ENCODE results near the gene HTR1A. TPM values are rescaled to one million over a fixed set of nuclear protein-coding genes. Genes with fewer than 3 reads are reported as not detected.

HTR1A gene
- total RNA-seq, 2 donors from 2014 or later = not detected

GRCh38 chr5:63928451-63928850 lies 33.8 kb downstream of the HTR1A start:
- H3K36me3 ChIP-seq = no peaks in the 10 kb centered on the region
- H3K27me3 ChIP-seq = no peaks in the 10 kb centered on the region
- intact Hi-C loops (cut with DNase I) = no loop called here
- no peak overlapping the region for H3K9ac ChIP-seq (ENCODE audit: low read depth in 2 of 2, low read length in 2 of 2)
- no peaks in the 10 kb centered on the region for H3K4me1 ChIP-seq
- TF ChIP-seq, protein P1, sequence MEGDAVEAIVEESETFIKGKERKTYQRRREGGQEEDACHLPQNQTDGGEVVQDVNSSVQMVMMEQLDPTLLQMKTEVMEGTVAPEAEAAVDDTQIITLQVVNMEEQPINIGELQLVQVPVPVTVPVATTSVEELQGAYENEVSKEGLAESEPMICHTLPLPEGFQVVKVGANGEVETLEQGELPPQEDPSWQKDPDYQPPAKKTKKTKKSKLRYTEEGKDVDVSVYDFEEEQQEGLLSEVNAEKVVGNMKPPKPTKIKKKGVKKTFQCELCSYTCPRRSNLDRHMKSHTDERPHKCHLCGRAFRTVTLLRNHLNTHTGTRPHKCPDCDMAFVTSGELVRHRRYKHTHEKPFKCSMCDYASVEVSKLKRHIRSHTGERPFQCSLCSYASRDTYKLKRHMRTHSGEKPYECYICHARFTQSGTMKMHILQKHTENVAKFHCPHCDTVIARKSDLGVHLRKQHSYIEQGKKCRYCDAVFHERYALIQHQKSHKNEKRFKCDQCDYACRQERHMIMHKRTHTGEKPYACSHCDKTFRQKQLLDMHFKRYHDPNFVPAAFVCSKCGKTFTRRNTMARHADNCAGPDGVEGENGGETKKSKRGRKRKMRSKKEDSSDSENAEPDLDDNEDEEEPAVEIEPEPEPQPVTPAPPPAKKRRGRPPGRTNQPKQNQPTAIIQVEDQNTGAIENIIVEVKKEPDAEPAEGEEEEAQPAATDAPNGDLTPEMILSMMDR (IDR thresholded peaks at IDR 0.05) = no peak
- H3K4me3 ChIP-seq = no peak overlapping the region
- H3K27ac ChIP-seq = no peak overlapping the region
- H3K9me3 ChIP-seq = no peaks in the 10 kb centered on the region
- DNase-seq = no peak

DNA sequence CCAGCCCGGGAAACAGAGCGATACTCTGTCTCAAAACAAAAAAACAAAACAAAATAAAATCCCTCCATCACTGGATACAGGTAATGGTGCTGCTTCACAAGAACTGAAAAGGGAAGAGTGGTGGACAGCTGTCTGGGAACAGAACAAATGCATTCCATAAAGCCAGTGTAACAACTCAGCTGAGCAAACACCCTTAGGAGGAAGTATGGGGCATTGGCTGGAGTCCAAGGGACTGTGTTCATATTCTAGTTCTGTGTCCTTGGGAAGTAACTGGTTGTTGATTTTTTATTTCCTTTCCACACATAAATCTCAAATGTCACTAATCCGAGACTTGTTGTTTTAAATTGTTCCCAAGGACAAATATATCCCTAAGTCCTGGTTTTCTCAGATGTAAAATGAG lies 38.3 kb downstream of the HTR1A start:
- no peak overlapping the region for H3K4me3 ChIP-seq
- H3K9ac ChIP-seq (ENCODE audit: low read depth in 2 of 2, low read length in 2 of 2) = no peak overlapping the region
- intact Hi-C loops (cut with DNase I) = loop anchor here (5.0 kb wide), 1 partner anchor 82 kb away; no protein-coding TSS in a partner anchor
- H3K9me3 ChIP-seq = no peaks in the 10 kb centered on the region
- H3K27ac ChIP-seq = no peak overlapping the region
- H3K36me3 ChIP-seq = no peaks in the 10 kb centered on the region
- no peaks in the 10 kb centered on the region for H3K4me1 ChIP-seq
- TF ChIP-seq, protein P1 (IDR thresholded peaks at IDR 0.05) = no peak
- DNase-seq = peak; percentile 88
- no peaks in the 10 kb centered on the region for H3K27me3 ChIP-seq

GRCh38 chr5:63919763-63920478 lies 42.3 kb downstream of the HTR1A start:
- no peak overlapping the region for H3K9ac ChIP-seq (ENCODE audit: low read depth in 2 of 2, low read length in 2 of 2)
- no peaks in the 10 kb centered on the region for H3K27me3 ChIP-seq
- no peak overlapping the region for H3K4me3 ChIP-seq
- H3K36me3 ChIP-seq = no peaks in the 10 kb centered on the region
- H3K9me3 ChIP-seq = no peaks in the 10 kb centered on the region
- H3K27ac ChIP-seq = no peak overlapping the region
- no peak for DNase-seq
- TF ChIP-seq, protein P1 (IDR thresholded peaks at IDR 0.05) = no peak
- intact Hi-C loops (cut with DNase I) = loop anchor here (5.0 kb wide), 1 partner anchor 78 kb away; no protein-coding TSS in a partner anchor
- no peaks in the 10 kb centered on the region for H3K4me1 ChIP-seq

DNA sequence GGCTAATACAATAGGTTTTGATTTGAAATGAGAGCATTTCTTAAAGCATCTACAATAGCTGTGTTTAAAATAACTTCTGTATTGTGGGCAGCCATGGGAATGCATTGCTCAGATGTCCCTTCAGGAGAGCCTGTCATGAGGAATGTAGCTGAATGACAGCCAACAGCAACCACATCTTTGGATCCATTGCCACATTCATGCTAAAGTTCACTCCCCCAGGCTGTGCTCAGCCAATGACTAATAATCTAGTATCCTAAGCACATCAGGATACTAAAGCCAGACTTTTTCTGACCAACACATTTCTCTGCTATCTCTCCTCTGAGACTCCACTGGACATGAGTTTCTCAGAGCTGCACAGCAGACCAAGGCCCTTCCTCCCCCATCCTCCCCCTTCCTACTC lies 45.5 kb downstream of the HTR1A start:
- TF ChIP-seq, protein P1 (IDR thresholded peaks at IDR 0.05) = no peak
- no peaks in the 10 kb centered on the region for H3K4me1 ChIP-seq
- no peak for DNase-seq
- H3K9me3 ChIP-seq = no peaks in the 10 kb centered on the region
- no peak overlapping the region for H3K27ac ChIP-seq
- H3K27me3 ChIP-seq = no peaks in the 10 kb centered on the region
- no peak overlapping the region for H3K4me3 ChIP-seq
- no peaks in the 10 kb centered on the region for H3K36me3 ChIP-seq
- no peak overlapping the region for H3K9ac ChIP-seq (ENCODE audit: low read depth in 2 of 2, low read length in 2 of 2)
- intact Hi-C loops (cut with DNase I) = no loop called here

DNA sequence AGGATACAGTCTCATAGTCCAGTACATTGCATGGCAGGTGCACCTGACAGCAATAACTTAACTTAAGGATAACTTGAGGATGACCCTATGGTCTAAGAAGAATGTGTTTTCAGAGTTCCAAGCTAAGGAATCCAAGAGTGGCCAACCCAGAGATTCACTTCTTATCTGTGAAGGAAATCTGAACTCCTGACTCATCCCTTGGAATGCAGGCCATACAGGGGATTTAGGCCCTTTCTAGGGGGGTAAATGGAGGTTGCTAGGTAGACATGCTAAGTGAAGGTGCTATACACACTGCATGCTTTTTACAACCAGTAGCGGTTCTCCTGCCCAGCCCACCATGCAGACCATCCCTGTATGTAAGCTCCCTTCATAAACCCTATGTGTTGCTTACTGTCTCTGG lies 50.4 kb downstream of the HTR1A start:
- Histone ChIP-seq H3K27me3 (no peaks in the 10 kb centered on the region), H3K4me1 (no peaks in the 10 kb centered on the region), H3K27ac (no peak overlapping the region), H3K9me3 (no peaks in the 10 kb centered on the region), H3K9ac (ENCODE audit: low read depth in 2 of 2, low read length in 2 of 2) (no peak overlapping the region), H3K36me3 (no peaks in the 10 kb centered on the region), H3K4me3 (no peak overlapping the region)
- TF ChIP-seq, protein P1 (IDR thresholded peaks at IDR 0.05) = no peak
- no peak for DNase-seq
- intact Hi-C loops (cut with DNase I) = no loop called here

Other genes with a start within 250 kb of the HTR1A start
- 1 to 10 TPM; 1.2 to 2.7 TPM for gene RNF180, start 203.4 kb upstream of the HTR1A start, total RNA-seq